PC-3 (cell line): ENCODE measurements around the gene NPFFR1. TPM values are rescaled to one million over a fixed set of nuclear protein-coding genes. Genes with fewer than 3 reads are reported as not detected.

Source experiments
- ATAC-seq: fragments of 200-7000 bp; cut with Tn5 transposase; 2 replicates; pipeline ENCODE4 v1.9.1; 2020; ENCODE audit warnings: mild to moderate bottlenecking, moderate library complexity
- BruUV-seq: library from RNA; stranded (reverse); fragments of 400-500 nt; replicated peaks from 2 replicates; lab custom pipeline; 2021; lab: Mats Ljungman, UMichigan
- CTCF ChIA-PET: fragments of 300-600 bp; sonication (Branson Sonifier 250); formaldehyde crosslinking; loops from one replicate; lab custom pipeline; 2022; ENCODE audit warnings: antibody characterized with exemption; lab: Charles Lee
- POLR2A ChIA-PET: fragments of 300-600 bp; sonication (Branson Sonifier 250); formaldehyde crosslinking; loops from one replicate; lab custom pipeline; 2022; ENCODE audit warnings: antibody characterized with exemption; ENCODE audit not compliant: unreplicated experiment; lab: Charles Lee
- DNase-seq: peaks from one replicate; pipeline ENCODE4 v3.0.0-alpha.2; 2015
- H2AFZ ChIP-seq: fragments of 300-600 bp; sonication (generic); 2 replicates; pipeline ENCODE4 v1.6.0; 2016; ENCODE audit warnings: antibody characterized with exemption, low read length
- H3F3A ChIP-seq: fragments of 300-600 bp; sonication (generic); one replicate; pipeline ENCODE4 v1.6.0; 2017; ENCODE audit warnings: antibody characterized with exemption, low read length, control low read depth, mild to moderate bottlenecking; ENCODE audit not compliant: unreplicated experiment
- H3K27ac ChIP-seq: fragments of 300-600 bp; sonication (generic); 2 replicates; pipeline ENCODE4 v1.5.1; 2016; ENCODE audit warnings: mild to moderate bottlenecking, low read length
- H3K27me3 ChIP-seq: fragments of 300-600 bp; sonication (generic); 2 replicates; pipeline ENCODE4 v1.6.1; 2016; ENCODE audit warnings: low read length, mixed read lengths
- H3K36me3 ChIP-seq: fragments of 300-600 bp; sonication (generic); 2 replicates; pipeline ENCODE4 v1.6.1; 2016; ENCODE audit warnings: low read depth, mixed run types, low read length, mixed read lengths
- H3K4me1 ChIP-seq: fragments of 300-600 bp; sonication (generic); 2 replicates; pipeline ENCODE4 v1.5.1; 2016; ENCODE audit warnings: low read length; ENCODE audit not compliant: insufficient read depth
- H3K4me2 ChIP-seq: fragments of 300-600 bp; sonication (generic); 2 replicates; pipeline ENCODE4 v1.6.0; 2016; ENCODE audit warnings: low read length
- H3K4me3 ChIP-seq: fragments of 300-600 bp; sonication (generic); 2 replicates; pipeline ENCODE4 v1.5.1; 2016; ENCODE audit warnings: mild to moderate bottlenecking, low read length, mixed read lengths
- H3K79me2 ChIP-seq: fragments of 300-600 bp; sonication (generic); 2 replicates; pipeline ENCODE4 v1.6.1; 2017; ENCODE audit warnings: low read length, mixed read lengths
- H3K9ac ChIP-seq: fragments of 300-600 bp; sonication (generic); 2 replicates; pipeline ENCODE4 v1.6.0; 2016; ENCODE audit warnings: mild to moderate bottlenecking, low read length
- H3K9me2 ChIP-seq: fragments of 300-600 bp; sonication (generic); replicated peaks from 2 replicates; pipeline ENCODE4 v1.6.1; 2016; ENCODE audit warnings: mixed run types, low read length, mixed read lengths
- H3K9me3 ChIP-seq: fragments of 300-600 bp; sonication (generic); 2 replicates; pipeline ENCODE4 v1.6.1; 2016; ENCODE audit warnings: low read length, mixed read lengths
- H4K20me1 ChIP-seq: fragments of 300-600 bp; sonication (generic); 2 replicates; pipeline ENCODE4 v1.6.1; 2016; ENCODE audit warnings: low read length, mixed read lengths
- EZH2 ChIP-seq: fragments of 300-600 bp; sonication (generic); IDR thresholded peaks from one replicate; pipeline ENCODE4 v1.6.1; 2017; ENCODE audit warnings: antibody characterized with exemption, mild to moderate bottlenecking, low read length; ENCODE audit not compliant: unreplicated experiment
- EZH2phosphoT487 ChIP-seq: fragments of 300-600 bp; sonication (generic); IDR thresholded peaks from 2 replicates; pipeline ENCODE4 v1.6.1; 2018; ENCODE audit warnings: mild to moderate bottlenecking, antibody characterized with exemption, low read length, borderline replicate concordance
- intact Hi-C: fragments of 100-400 bp; cut with micrococcal nuclease; formaldehyde crosslinking; loops from 2 replicates; pipeline ENCODE4 v1.9.0; 2023
- total RNA-seq: library from RNA; depleted of rRNA; stranded (reverse); fragments of >200 nt; gene quantifications from 2 replicates; pipeline ENCODE4 v1.2.3, GENCODE V29; 2014
- TF ChIP-seq, protein P1 (sequence below): fragments of 300-600 bp; sonication (generic); conservative IDR thresholded peaks from 2 replicates; pipeline ENCODE4 v1.5.1; 2017; ENCODE audit warnings: antibody characterized with exemption, low read depth, mild to moderate bottlenecking, low read length

NPFFR1 gene
- total RNA-seq, 1 experiment from 2014 or later, result not detected

DNA sequence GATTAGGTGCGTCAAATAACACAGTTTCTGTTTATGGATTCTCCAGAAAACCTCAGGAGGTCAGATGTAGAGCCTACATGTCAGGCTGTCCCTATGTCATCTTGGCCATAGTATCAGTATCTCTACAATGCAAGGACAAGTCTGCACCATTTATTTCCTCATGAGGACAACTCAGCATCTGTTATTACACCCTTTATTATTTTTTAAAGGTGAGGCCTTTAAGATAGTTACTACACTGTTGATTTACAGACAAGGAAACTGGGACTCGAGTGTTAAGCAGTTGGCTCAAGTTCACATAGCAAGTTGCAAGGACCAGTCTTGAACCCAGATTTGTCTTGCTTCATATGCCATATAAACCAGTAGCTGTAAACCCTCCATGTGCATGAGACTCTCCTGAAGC lies 27.3 kb downstream of the NPFFR1 start:
- H3K9ac ChIP-seq, result no peak overlapping the region
- no peak overlapping the region for H3K4me2 ChIP-seq
- 0 out of 2 replicates have a peak, but pooled peaks cover 7% of the 10 kb centered on the region for H3K9me3 ChIP-seq
- no peaks in the 10 kb centered on the region for H4K20me1 ChIP-seq
- POLR2A ChIA-PET, result no interaction called here
- CTCF ChIA-PET, result no interaction called here
- no peaks in the 10 kb centered on the region for H3F3A ChIP-seq
- no peaks in the 10 kb centered on the region for H3K79me2 ChIP-seq
- no peaks in the 10 kb centered on the region for H3K36me3 ChIP-seq
- ATAC-seq, result no peak
- H3K9me2 ChIP-seq, result no peaks in the 10 kb centered on the region
- intact Hi-C loops, result no loop called here
- H3K4me3 ChIP-seq, result no peak overlapping the region
- DNase-seq, result no peak
- H3K4me1 ChIP-seq, result no peaks in the 10 kb centered on the region
- no peak overlapping the region for H3K27ac ChIP-seq
- BruUV-seq, result no TSS peak
- TF ChIP-seq EZH2, result no peak
- TF ChIP-seq EZH2phosphoT487, result no peak
- H3K27me3 ChIP-seq, result no peaks in the 10 kb centered on the region
- H2AFZ ChIP-seq, result no peak overlapping the region

DNA sequence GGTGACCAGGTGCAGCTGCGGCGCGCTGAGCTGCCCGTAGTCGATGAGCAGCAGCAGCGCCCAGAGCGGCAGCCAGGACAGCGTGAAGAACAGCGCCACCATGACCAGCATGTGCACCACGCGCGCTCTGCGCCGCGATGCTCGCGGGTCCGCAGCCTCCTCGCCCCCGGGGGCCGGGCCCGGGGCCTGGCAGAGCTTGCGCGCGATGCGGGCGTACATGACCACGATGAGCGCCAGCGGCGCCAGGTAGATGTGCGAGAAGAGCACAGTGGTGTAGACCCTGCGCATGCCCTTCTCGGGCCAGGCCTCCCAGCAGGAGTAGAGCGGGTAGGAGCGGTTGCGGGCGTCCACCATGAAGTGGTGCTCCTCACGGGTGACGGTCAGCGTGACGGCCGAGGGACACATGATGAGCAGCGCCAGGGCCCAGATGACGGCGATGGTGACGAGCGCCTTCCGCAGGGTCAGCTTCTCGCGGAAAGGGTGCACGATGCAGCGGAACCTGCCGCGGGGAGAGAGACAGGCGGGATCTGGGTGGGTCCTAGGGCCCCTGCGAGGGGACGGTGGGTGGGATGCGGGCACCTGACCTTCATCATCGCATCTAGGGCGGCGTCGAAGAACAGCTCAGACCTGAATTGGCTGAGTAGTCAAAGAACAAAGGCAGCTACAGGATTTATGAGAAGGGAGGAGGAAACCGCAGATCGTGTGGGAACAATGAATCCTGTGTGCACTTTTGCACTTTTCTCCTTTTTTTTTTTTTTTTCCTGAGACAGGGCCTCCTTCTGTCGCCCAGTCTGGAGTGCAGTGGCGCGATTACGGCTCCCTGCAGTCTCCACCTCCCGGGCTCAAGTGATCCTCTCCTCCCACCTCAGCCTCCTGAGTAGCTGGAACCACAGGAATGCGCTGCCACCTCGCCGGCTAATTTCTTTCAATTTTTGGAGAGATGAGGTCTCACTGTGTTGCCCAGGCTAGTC lies 28.2 kb downstream of the NPFFR1 start:
- BruUV-seq, result no TSS peak
- peak; percentile 65 for DNase-seq
- no peak overlapping the region for H3K27ac ChIP-seq
- H3K27me3 ChIP-seq, result no peaks in the 10 kb centered on the region
- H3K4me2 ChIP-seq, result no peak overlapping the region
- 0 out of 2 replicates have a peak, but pooled peaks cover 4% of the 10 kb centered on the region for H3K9me3 ChIP-seq
- no peak overlapping the region for H2AFZ ChIP-seq
- H3K36me3 ChIP-seq, result no peaks in the 10 kb centered on the region
- ATAC-seq, result no peak
- POLR2A ChIA-PET, result no interaction called here
- H3K4me1 ChIP-seq, result no peaks in the 10 kb centered on the region
- CTCF ChIA-PET, result no interaction called here
- TF ChIP-seq EZH2phosphoT487 (no peak), EZH2 (no peak)
- TF ChIP-seq, protein P1, sequence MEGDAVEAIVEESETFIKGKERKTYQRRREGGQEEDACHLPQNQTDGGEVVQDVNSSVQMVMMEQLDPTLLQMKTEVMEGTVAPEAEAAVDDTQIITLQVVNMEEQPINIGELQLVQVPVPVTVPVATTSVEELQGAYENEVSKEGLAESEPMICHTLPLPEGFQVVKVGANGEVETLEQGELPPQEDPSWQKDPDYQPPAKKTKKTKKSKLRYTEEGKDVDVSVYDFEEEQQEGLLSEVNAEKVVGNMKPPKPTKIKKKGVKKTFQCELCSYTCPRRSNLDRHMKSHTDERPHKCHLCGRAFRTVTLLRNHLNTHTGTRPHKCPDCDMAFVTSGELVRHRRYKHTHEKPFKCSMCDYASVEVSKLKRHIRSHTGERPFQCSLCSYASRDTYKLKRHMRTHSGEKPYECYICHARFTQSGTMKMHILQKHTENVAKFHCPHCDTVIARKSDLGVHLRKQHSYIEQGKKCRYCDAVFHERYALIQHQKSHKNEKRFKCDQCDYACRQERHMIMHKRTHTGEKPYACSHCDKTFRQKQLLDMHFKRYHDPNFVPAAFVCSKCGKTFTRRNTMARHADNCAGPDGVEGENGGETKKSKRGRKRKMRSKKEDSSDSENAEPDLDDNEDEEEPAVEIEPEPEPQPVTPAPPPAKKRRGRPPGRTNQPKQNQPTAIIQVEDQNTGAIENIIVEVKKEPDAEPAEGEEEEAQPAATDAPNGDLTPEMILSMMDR, result no peak
- intact Hi-C loops, result no loop called here
- H3K4me3 ChIP-seq, result no peak overlapping the region
- H4K20me1 ChIP-seq, result no peaks in the 10 kb centered on the region
- H3K9me2 ChIP-seq, result no peaks in the 10 kb centered on the region
- no peak overlapping the region for H3K9ac ChIP-seq
- H3K79me2 ChIP-seq, result no peaks in the 10 kb centered on the region
- H3F3A ChIP-seq, result no peaks in the 10 kb centered on the region

DNA sequence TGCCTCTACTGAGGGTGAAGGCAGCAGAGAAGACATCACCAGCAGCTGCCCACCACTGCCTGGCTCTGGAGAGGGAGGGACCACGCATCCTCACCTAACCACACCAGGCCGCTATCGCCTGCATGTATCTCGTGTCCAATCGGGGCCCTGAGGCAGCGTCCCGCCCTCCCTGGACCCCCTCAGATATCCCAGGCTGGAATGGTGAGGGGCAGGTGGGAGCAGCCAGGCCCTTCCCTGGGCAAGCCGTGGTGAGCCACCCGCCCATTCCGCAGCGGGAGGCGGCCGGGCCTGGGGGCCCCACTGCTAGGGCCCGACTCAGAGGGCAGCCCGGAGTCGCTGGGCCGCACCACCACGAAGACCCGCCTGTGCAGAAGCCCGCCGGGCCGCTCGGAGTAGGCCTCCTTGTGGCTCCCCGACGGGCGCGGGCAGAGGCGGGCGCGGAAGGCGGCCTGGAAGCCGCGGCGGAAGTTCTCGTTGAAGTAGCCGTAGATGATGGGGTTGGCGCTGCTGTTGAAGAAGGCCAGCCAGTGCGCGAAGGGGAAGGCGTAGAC lies 29.0 kb downstream of the NPFFR1 start:
- intact Hi-C loops, result no loop called here
- DNase-seq, result no peak
- no peak overlapping the region for H3K9ac ChIP-seq
- no peaks in the 10 kb centered on the region for H3K4me1 ChIP-seq
- no peaks in the 10 kb centered on the region for H3F3A ChIP-seq
- 0 out of 2 replicates have a peak, but pooled peaks cover 4% of the 10 kb centered on the region for H3K9me3 ChIP-seq
- no peak for ATAC-seq
- no peaks in the 10 kb centered on the region for H4K20me1 ChIP-seq
- no peak overlapping the region for H3K4me3 ChIP-seq
- no peaks in the 10 kb centered on the region for H3K9me2 ChIP-seq
- ChIA-PET CTCF (no interaction called here), POLR2A (no interaction called here)
- no peaks in the 10 kb centered on the region for H3K27me3 ChIP-seq
- no peak overlapping the region for H2AFZ ChIP-seq
- no peaks in the 10 kb centered on the region for H3K79me2 ChIP-seq
- no peak overlapping the region for H3K27ac ChIP-seq
- TF ChIP-seq, protein P1, result no peak
- TF ChIP-seq EZH2phosphoT487, result no peak
- TF ChIP-seq EZH2, result no peak
- no TSS peak for BruUV-seq
- H3K36me3 ChIP-seq, result no peaks in the 10 kb centered on the region
- H3K4me2 ChIP-seq, result no peak overlapping the region
